HCT116 (cell line): Measurements from ENCODE around the gene AQP9. TPM values are rescaled to one million over a fixed set of nuclear protein-coding genes. Genes with fewer than 3 reads are reported as not detected.

Experiments used
- ATAC-seq: fragments of 200-7000 bp; cut with Tn5 transposase; 2 replicates; pipeline ENCODE4 v1.9.1; 2020; ENCODE audit warnings: mild to moderate bottlenecking, moderate library complexity
- BruUV-seq: library from RNA; stranded (reverse); fragments of 400-500 nt; replicated peaks from 2 replicates; lab custom pipeline; 2021; lab: Mats Ljungman, UMichigan
- CTCF ChIA-PET: fragments of 300-600 bp; sonication (Branson Sonifier 250); formaldehyde crosslinking; loops from one replicate; lab custom pipeline; 2021; ENCODE audit warnings: antibody characterized with exemption; lab: Charles Lee
- POLR2A ChIA-PET: fragments of 300-600, 350-600 bp; sonication (Branson Sonifier 250); formaldehyde crosslinking; loops from one replicate; lab custom pipeline; 2021; ENCODE audit warnings: antibody characterized with exemption; lab: Charles Lee
- RAD21 ChIA-PET, 2 experiments: fragments of 300-600 bp; sonication (Branson Sonifier 250); formaldehyde crosslinking; loops; one replicate each; lab custom pipeline; 2023; ENCODE audit warnings: low total read pairs in 2 of 2; ENCODE audit not compliant: uncharacterized antibody in 2 of 2, unreplicated experiment in 2 of 2, low non-redundant PET in 1 of 2; lab: Charles Lee
- DNase-seq: peaks from one replicate; pipeline ENCODE4 v3.0.0-alpha.2; 2010; ENCODE audit warnings: low read depth, low spot score
- H2AFZ ChIP-seq: fragments of 200-600 bp; shearing (Covaris generic), sonication (generic); 2 replicates; pipeline ENCODE4 v1.6.1; 2017; ENCODE audit warnings: low read depth, mixed run types, mixed read lengths, antibody characterized with exemption, low read length; ENCODE audit not compliant: poor library complexity, severe bottlenecking
- H3K27ac ChIP-seq: 2 replicates; pipeline ENCODE4 v1.5.1; 2012; ENCODE audit warnings: low read depth, low read length
- H3K27me3 ChIP-seq: fragments of 200-600 bp; sonication (generic); 2 replicates; pipeline ENCODE4 v1.6.1; 2016; ENCODE audit warnings: mixed run types, low read length, mixed read lengths; ENCODE audit not compliant: insufficient read depth
- H3K36me3 ChIP-seq, 2 experiments: fragments of 200-500 bp in 1 of 2; fragments of 200-600 bp in 1 of 2; sonication (Bioruptor generic) in 1 of 2; sonication (generic) in 1 of 2; 2 replicates each; pipeline versions ENCODE4 v1.5.1 to v1.6.1; 2014 to 2016; ENCODE audit warnings: low read length in 2 of 2, inconsistent platforms in 1 of 2, mixed read lengths in 1 of 2, mixed run types in 1 of 2; ENCODE audit not compliant: insufficient read depth in 2 of 2, control insufficient read depth in 1 of 2
- H3K4me1 ChIP-seq, 2 experiments: fragments of 200-600 bp in 1 of 2; sonication (generic) in 1 of 2; 2 replicates each; pipeline versions ENCODE4 v1.5.1 to v1.6.1; 2012 to 2017; ENCODE audit warnings: low read length in 2 of 2, inconsistent platforms in 1 of 2, mild to moderate bottlenecking in 1 of 2, mixed read lengths in 1 of 2, mixed run types in 1 of 2, moderate library complexity in 1 of 2; ENCODE audit not compliant: insufficient read depth in 2 of 2, control insufficient read depth in 1 of 2
- H3K4me2 ChIP-seq: fragments of 200-600 bp; sonication (generic); 2 replicates; pipeline ENCODE4 v1.6.1; 2017; ENCODE audit warnings: mixed run types, low read length, mixed read lengths
- H3K4me3 ChIP-seq, 2 experiments: fragments of 200-600 bp in 1 of 2; sonication (generic) in 1 of 2; replicated peaks in 1 of 2; 2 replicates each; pipeline ENCODE4 v1.5.1; 2011 to 2016; ENCODE audit warnings: low read length in 2 of 2, control low read depth in 1 of 2, low read depth in 1 of 2, mild to moderate bottlenecking in 1 of 2, mixed read lengths in 1 of 2, mixed run types in 1 of 2
- H3K79me2 ChIP-seq: fragments of 200-600 bp; sonication (generic); 2 replicates; pipeline ENCODE4 v1.6.1; 2017; ENCODE audit warnings: mild to moderate bottlenecking, mixed run types, low read length, moderate library complexity, mixed read lengths; ENCODE audit not compliant: insufficient read depth
- H3K9ac ChIP-seq: fragments of 200-600 bp; sonication (generic); 2 replicates; pipeline ENCODE4 v1.6.1; 2016; ENCODE audit warnings: low read length, mixed read lengths
- H3K9me2 ChIP-seq: fragments of 200-600 bp; sonication (generic), shearing (Covaris generic); 2 replicates; pipeline ENCODE4 v1.6.1; 2017; ENCODE audit warnings: mixed run types, mild to moderate bottlenecking, moderate library complexity; ENCODE audit not compliant: insufficient read depth
- H3K9me3 ChIP-seq, 2 experiments: fragments of 200-500 bp in 1 of 2; fragments of 200-600 bp in 1 of 2; sonication (Bioruptor generic) in 1 of 2; sonication (generic) in 1 of 2; 2 replicates each; pipeline ENCODE4 v1.6.1; 2014 to 2017; ENCODE audit warnings: low read length in 2 of 2, mixed read lengths in 2 of 2, inconsistent platforms in 1 of 2, low read depth in 1 of 2, mild to moderate bottlenecking in 1 of 2, mixed run types in 1 of 2, moderate library complexity in 1 of 2; ENCODE audit not compliant: control insufficient read depth in 1 of 2, insufficient read depth in 1 of 2
- H4K20me1 ChIP-seq: fragments of 200-600 bp; sonication (generic), shearing (Covaris generic); 2 replicates; pipeline ENCODE4 v1.6.1; 2017; ENCODE audit warnings: mixed run types, mild to moderate bottlenecking, moderate library complexity; ENCODE audit not compliant: insufficient read depth
- CEBPB ChIP-seq: IDR thresholded peaks from 2 replicates; pipeline ENCODE4 v1.6.1; 2012; ENCODE audit warnings: low read depth
- CTCF ChIP-seq, 3 experiments: fragments of 200-600 bp in 1 of 3; sonication (generic) in 1 of 3; IDR thresholded peaks in 2 of 3; conservative IDR thresholded peaks in 1 of 3; 2 replicates each; pipeline ENCODE4 v1.5.1; 2012 to 2017; ENCODE audit warnings: low read depth in 2 of 3, low read length in 2 of 3, antibody characterized with exemption in 1 of 3, borderline replicate concordance in 1 of 3, control low read depth in 1 of 3, mild to moderate bottlenecking in 1 of 3, mixed read lengths in 1 of 3, mixed run types in 1 of 3, moderate library complexity in 1 of 3; ENCODE audit not compliant: insufficient read depth in 1 of 3
- EZH2 ChIP-seq: fragments of 200-600 bp; sonication (generic); IDR thresholded peaks from 2 replicates; pipeline ENCODE4 v1.6.1; 2017; ENCODE audit warnings: antibody characterized with exemption, mixed run types
- FOSL1 ChIP-seq: IDR thresholded peaks from 2 replicates; pipeline ENCODE4 v1.6.1; 2012; ENCODE audit warnings: low read depth
- MAX ChIP-seq: IDR thresholded peaks from 2 replicates; pipeline ENCODE4 v1.6.1; 2012
- RAD21 ChIP-seq: IDR thresholded peaks from 2 replicates; pipeline ENCODE4 v1.6.1; 2012; ENCODE audit warnings: low read depth, mild to moderate bottlenecking
- SRF ChIP-seq: IDR thresholded peaks from 2 replicates; pipeline ENCODE4 v1.6.1; 2012; ENCODE audit warnings: low read depth
- TCF7L2 ChIP-seq: IDR thresholded peaks from 2 replicates; pipeline ENCODE4 v1.7.0; 2011; ENCODE audit warnings: borderline replicate concordance, inconsistent platforms; ENCODE audit not compliant: insufficient read depth, insufficient read length; ENCODE audit errors: extremely low read depth
- ZFX ChIP-seq: fragments of 450-650 bp; IDR thresholded peaks from 2 replicates; pipeline ENCODE4 v1.6.1; 2017
- intact Hi-C: fragments of 100-400 bp; cut with micrococcal nuclease; formaldehyde crosslinking; loops from 2 replicates; pipeline ENCODE4 v1.10.0; 2022
- total RNA-seq: library from RNA; stranded (reverse); gene quantifications from one replicate; pipeline ENCODE4 v1.2.1, GENCODE V29; 2021; ENCODE audit not compliant: unreplicated experiment

The AQP9 gene
- total RNA-seq, 1 experiment from 2014 or later = 0.12 TPM

- TF ChIP-seq SRF (no peak), RAD21 (peak; percentile 47; the same call in 1 of the 2 replicates), ZFX (no peak), MAX (no peak), TCF7L2 (no peak), FOSL1 (no peak), CEBPB (no peak), CTCF (IDR thresholded peaks at IDR 0.05 in 2 of 3, conservative IDR thresholded peaks at IDR 0.05 in 1 of 3; ENCODE audit: borderline replicate concordance in 1 of 3, insufficient read depth in 1 of 3, low read depth in 2 of 3, low read length in 2 of 3) (peak; percentile 13 to 28 (median 20); a peak in 3 of 6 replicates), EZH2 (no peak)
- RAD21 ChIA-PET = no interaction called here
- no peak overlapping the region for H2AFZ ChIP-seq
- no peaks in the 10 kb centered on the region for H4K20me1 ChIP-seq
- no TSS peak for BruUV-seq
- ATAC-seq = 0 out of 2 replicates have a peak, but pooled peaks have one; percentile 42
- H3K9me2 ChIP-seq = no peaks in the 10 kb centered on the region
- no peaks in the 10 kb centered on the region for H3K79me2 ChIP-seq
- no peak overlapping the region for H3K4me3 ChIP-seq
- no peak overlapping the region for H3K27ac ChIP-seq
- CTCF ChIA-PET = no interaction called here
- peak; percentile 2 for DNase-seq
- no peaks in the 10 kb centered on the region for H3K36me3 ChIP-seq
- POLR2A ChIA-PET = no interaction called here
- H3K9ac ChIP-seq = no peak overlapping the region
- intact Hi-C loops = loop anchor here (1.0 kb wide), 1 partner anchor 67 kb away; no protein-coding TSS in a partner anchor
- H3K4me1 ChIP-seq = no peaks in the 10 kb centered on the region
- H3K27me3 ChIP-seq = no peaks in the 10 kb centered on the region
- no peaks in the 10 kb centered on the region for H3K9me3 ChIP-seq
- no peak overlapping the region for H3K4me2 ChIP-seq
Measured at GRCh38 chr15:58115692-58116091, 22.5 kb upstream of the AQP9 start.
